Thoracic aorta (tissue), 2 donors: ENCODE results near the gene SPINK9. TPM values are rescaled to one million over a fixed set of nuclear protein-coding genes. Genes with fewer than 3 reads are reported as not detected.

Experiments used
- ATAC-seq: fragments of 150-250 bp; one replicate; pipeline ENCODE4 v1.8.0; 2017; ENCODE audit warnings: low read depth; ENCODE audit not compliant: insufficient number of reproducible peaks, low FRiP score
- DNase-seq: peaks from one replicate; pipeline ENCODE4 v3.0.0-alpha.2; 2020; ENCODE audit warnings: low spot score
- H3K27ac ChIP-seq, 2 donors: fragments of 200-600 bp; sonication (generic); 1 replicate in 1 of 2; 2 replicates in 1 of 2; pipeline ENCODE4 v1.5.1; 2016; ENCODE audit warnings: mild to moderate bottlenecking in 2 of 2, moderate library complexity in 2 of 2
- H3K27me3 ChIP-seq: fragments of 200-600 bp; sonication (generic); replicated peaks from 2 replicates; pipeline ENCODE4 v1.6.0; 2016; ENCODE audit warnings: mild to moderate bottlenecking; ENCODE audit not compliant: insufficient read depth
- H3K36me3 ChIP-seq: fragments of 200-600 bp; sonication (generic); one replicate; pipeline ENCODE4 v1.5.1; 2016
- H3K4me1 ChIP-seq, 2 donors: fragments of 200-600 bp; sonication (generic); 1 replicate in 1 of 2; 2 replicates in 1 of 2; pipeline versions ENCODE4 v1.5.1 to v1.6.0; 2016; ENCODE audit warnings: low read depth in 2 of 2, mild to moderate bottlenecking in 1 of 2; ENCODE audit not compliant: control insufficient read depth in 1 of 2
- H3K4me3 ChIP-seq: fragments of 200-600 bp; sonication (generic); 2 replicates; pipeline ENCODE4 v1.5.1; 2016; ENCODE audit warnings: mild to moderate bottlenecking
- H3K9me3 ChIP-seq: fragments of 200-600 bp; sonication (generic); 2 replicates; pipeline ENCODE4 v1.5.1; 2016
- CTCF ChIP-seq: fragments of 200-600 bp; sonication (generic); IDR thresholded peaks from one replicate; pipeline ENCODE4 v1.5.1; 2019; ENCODE audit warnings: antibody characterized with exemption
- total RNA-seq, 2 donors: library from RNA; depleted of rRNA; stranded (reverse); fragments of >200 nt; gene quantifications; one replicate each; pipeline versions ENCODE4 v1.1.0 to v1.2.3, GENCODE V29; 2016

SPINK9 gene
- total RNA-seq, 2 donors from 2014 or later, result not detected

GRCh38 chr5:148378670-148379069 is 43.3 kb downstream of the SPINK9 start:
- H3K4me1 ChIP-seq, result peaks cover 3 to 16% of the 10 kb centered on the region in 2 donors
- H3K9me3 ChIP-seq, result no peaks in the 10 kb centered on the region
- H3K27me3 ChIP-seq, result no peaks in the 10 kb centered on the region
- ATAC-seq, result no peak
- no peak for DNase-seq
- H3K27ac ChIP-seq, result no peak overlapping the region
- H3K36me3 ChIP-seq, result no peaks in the 10 kb centered on the region
- H3K4me3 ChIP-seq, result no peak overlapping the region
- TF ChIP-seq CTCF, result no peak

DNA sequence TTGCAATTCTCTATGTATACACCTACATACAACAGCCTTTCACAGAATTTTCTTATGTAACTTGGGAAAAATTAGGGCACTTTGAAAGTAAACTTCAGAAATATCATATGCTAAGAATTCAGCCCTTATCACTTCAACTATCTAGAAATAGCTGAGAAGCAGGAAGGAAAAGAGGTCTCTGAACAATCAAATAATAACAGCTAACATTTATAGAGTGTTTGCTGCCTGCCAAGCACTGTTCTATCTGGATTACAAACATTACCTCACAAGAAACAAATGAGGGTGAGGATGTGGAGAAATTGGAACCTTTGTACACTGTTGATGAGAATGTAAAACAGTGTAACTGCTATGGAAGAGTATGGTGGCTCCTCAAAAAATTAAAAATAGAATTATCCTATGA is 44.0 kb downstream of the SPINK9 start:
- peaks cover 3 to 17% of the 10 kb centered on the region in 2 donors for H3K4me1 ChIP-seq
- no peaks in the 10 kb centered on the region for H3K27me3 ChIP-seq
- no peaks in the 10 kb centered on the region for H3K36me3 ChIP-seq
- no peaks in the 10 kb centered on the region for H3K9me3 ChIP-seq
- no peak overlapping the region for H3K27ac ChIP-seq
- ATAC-seq (no peak), DNase-seq (no peak)
- TF ChIP-seq CTCF, result no peak
- H3K4me3 ChIP-seq, result no peak overlapping the region

DNA sequence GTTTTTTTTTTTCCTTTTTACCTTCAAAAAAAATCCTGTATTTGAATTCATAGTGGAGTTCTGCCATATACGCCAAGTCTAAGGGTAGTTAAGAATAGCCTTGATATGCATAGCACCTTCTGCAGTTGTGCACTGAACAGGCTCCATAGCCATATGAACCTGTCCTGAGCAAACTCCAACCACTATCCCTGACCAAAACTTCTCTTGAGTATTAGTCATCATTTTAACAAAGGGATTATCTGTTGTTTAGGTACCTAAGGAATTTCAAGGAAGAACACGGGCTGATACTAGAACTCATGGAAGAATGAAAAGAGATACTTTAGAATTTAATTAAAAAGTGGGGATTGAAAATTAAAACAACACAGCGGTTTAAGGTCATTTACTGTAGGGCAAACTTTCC is 46.5 kb downstream of the SPINK9 start:
- Histone ChIP-seq H3K36me3 (no peaks in the 10 kb centered on the region), H3K4me3 (no peak overlapping the region), H3K27me3 (no peaks in the 10 kb centered on the region), H3K27ac (no peak overlapping the region), H3K9me3 (no peaks in the 10 kb centered on the region), H3K4me1 (peaks cover 21 to 40% of the 10 kb centered on the region in 2 donors)
- ATAC-seq, result no peak
- DNase-seq, result no peak
- TF ChIP-seq CTCF, result no peak

DNA sequence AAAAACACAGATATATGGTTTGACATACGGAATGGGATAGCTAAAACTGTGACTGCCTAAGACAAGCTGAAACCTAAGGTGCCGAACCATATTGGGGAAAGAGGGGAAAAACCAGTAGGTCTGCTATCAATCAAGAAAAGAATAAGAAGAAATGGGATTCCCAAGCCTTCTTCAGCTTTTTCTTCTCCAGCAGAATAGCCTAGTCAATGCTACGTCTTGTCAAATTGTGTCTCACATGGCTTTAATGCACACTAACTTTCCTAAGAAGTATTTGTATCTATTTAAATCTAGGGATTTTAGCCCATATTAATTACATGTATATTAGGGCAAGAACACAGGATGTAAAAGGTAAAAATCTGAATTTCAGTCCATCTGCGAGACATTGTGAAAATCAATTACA is 47.6 kb downstream of the SPINK9 start:
- DNase-seq (no peak), ATAC-seq (no peak)
- H3K4me1 ChIP-seq, result peaks cover 25 to 49% of the 10 kb centered on the region in 2 donors
- H3K9me3 ChIP-seq, result no peaks in the 10 kb centered on the region
- peak overlapping the region; percentile 90 to 93 for H3K27ac ChIP-seq
- peak overlapping the region; percentile 91 for H3K4me3 ChIP-seq
- H3K36me3 ChIP-seq, result no peaks in the 10 kb centered on the region
- no peak for TF ChIP-seq CTCF
- H3K27me3 ChIP-seq, result no peaks in the 10 kb centered on the region

- H3K4me1 ChIP-seq, result peaks cover 30 to 56% of the 10 kb centered on the region in 2 donors
- no peak for TF ChIP-seq CTCF
- ATAC-seq (peak; percentile 89), DNase-seq (peak; percentile 91)
- no peaks in the 10 kb centered on the region for H3K27me3 ChIP-seq
- H3K4me3 ChIP-seq, result peak within 1 kb of the TSS; percentile 91
- no peaks in the 10 kb centered on the region for H3K36me3 ChIP-seq
- H3K9me3 ChIP-seq, result no peaks in the 10 kb centered on the region
- H3K27ac ChIP-seq, result peak within 1 kb of the TSS; percentile 90 to 93
Measured at GRCh38 chr5:148383564-148384379, 48.4 kb downstream of the SPINK9 start, which contains the start of gene FBXO38. Gene FBXO38 (plus strand): TSS chr5:148383958. CDS start chr5:148394777, 10,819 bp downstream.
